Gastrocnemius medialis (tissue), 4 donors: ENCODE measurements around the gene NOVA1.

ENCODE experiments used
- CTCF ChIP-seq, 5 experiments: fragments of 450-650 bp in 3 of 5; fragments of 200-600 bp in 2 of 5; sonication (generic) in 2 of 5; IDR thresholded peaks in 4 of 5; conservative IDR thresholded peaks in 1 of 5; 1 replicate in 4 of 5; 2 replicates in 1 of 5; pipeline ENCODE4 v1.5.1; 2016 to 2019; ENCODE audit warnings: antibody characterized with exemption in 5 of 5, mild to moderate bottlenecking in 3 of 5, moderate library complexity in 3 of 5
- POLR2A ChIP-seq, 2 donors: fragments of 450-650 bp; IDR thresholded peaks; one replicate each; pipeline ENCODE4 v1.6.1; 2017; ENCODE audit warnings: antibody characterized with exemption in 2 of 2, mild to moderate bottlenecking in 2 of 2, moderate library complexity in 2 of 2

DNA sequence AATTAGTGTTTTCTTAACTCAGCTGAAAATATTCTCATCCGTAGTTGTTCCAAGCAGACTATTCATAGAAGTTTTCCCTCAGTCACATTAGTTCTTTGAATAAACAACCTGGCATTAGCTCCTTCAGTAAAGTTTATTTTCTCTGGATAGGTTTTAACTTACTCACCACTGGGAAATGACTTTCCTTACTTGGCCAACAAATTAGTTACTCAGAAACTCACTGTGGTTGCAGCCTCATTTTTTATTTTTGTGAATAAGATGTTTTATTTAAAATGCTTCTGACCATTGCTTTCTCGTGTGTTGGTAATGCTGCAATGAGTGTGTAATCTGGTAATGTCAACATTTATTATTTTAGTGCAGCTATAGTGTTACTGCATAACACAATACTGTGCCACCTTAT is 74.9 kb downstream of the NOVA1 start:
- TF ChIP-seq CTCF (IDR thresholded peaks at IDR 0.05 in 4 of 5, conservative IDR thresholded peaks at IDR 0.05 in 1 of 5) (no peak), POLR2A (IDR thresholded peaks at IDR 0.05) (no peak)
